GM21529 (cell line): ENCODE data around the gene TPCN1.

Experiments
- ATAC-seq: cut with Tn5 transposase; IDR thresholded peaks from one replicate; pipeline ENCODE4 v1.9.1; 2021; ENCODE audit not compliant: unreplicated experiment

TPCN1 gene

GRCh38 chr12:113239811-113240331, 18.6 kb downstream of the TPCN1 start:
- no peak for ATAC-seq

- ATAC-seq = no peak
These were observed 19.1 kb downstream of the TPCN1 start for GRCh38 chr12:113240395-113240794.

DNA sequence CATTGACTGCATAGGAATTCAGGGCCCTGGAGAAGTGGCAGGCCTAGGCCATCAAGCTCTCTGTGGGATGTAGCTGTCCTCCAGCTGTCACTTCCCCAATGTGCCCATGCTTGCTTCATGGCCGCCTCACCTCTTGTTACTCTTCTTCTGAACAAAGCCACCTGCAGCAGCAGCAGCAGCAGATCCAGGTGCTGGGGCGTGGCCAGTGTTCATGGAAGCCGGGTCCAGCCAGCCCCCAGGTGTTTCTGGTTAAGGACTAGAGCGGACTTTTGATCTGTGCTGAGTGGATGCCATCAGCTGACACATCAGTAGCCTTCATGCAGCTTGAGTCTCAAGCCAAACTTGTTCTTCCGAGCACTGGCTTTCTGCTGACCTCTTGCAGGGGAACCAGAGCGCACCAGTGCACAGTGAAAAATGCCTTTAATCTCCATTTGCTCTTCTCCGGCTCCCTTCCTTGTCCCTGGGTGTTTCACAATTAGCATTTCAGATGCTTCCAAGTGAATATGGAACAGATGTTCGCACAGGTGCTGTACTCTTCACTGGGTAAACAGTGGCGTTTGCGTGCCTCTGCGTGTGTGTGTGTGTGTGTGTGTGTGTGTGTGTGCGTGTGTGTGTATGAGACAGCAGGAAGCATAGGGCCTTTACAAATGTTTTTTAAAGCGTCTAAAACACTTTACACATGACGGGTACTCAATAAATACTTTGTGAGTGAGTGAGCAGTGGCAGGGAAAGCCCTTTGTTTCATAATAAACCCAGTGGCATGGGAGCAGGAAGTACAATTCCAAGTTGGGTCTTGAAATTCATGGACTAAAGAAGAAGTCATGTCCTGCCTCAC, 20.1 kb downstream of the TPCN1 start:
- ATAC-seq = no peak

- no peak for ATAC-seq
These were observed 20.8 kb downstream of the TPCN1 start for GRCh38 chr12:113242026-113242418.

GRCh38 chr12:113242560-113242959, 21.3 kb downstream of the TPCN1 start:
- ATAC-seq = no peak

DNA sequence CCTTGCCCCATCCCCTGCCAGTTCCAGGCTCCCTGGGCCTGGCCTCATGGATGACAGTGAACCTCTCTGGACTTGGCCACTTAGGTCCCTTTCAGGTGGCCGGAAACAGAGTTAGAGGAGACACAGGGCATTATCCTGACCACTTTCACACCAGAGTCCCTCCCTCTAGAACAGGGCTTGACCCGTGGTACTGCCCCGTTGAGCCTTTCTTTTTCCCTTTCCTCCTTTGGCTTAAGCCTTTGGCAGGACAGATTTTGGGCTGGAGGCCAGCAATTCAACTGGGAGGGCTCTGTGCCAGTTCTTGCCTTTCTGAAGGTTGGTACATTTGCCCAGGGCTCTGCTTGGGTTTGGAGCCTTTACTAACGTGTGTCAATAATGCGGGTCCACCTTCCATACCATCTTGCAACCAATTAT, 22.8 kb downstream of the TPCN1 start:
- ATAC-seq = no peak

GRCh38 chr12:113244478-113244958, 23.3 kb downstream of the TPCN1 start:
- ATAC-seq = no peak

DNA sequence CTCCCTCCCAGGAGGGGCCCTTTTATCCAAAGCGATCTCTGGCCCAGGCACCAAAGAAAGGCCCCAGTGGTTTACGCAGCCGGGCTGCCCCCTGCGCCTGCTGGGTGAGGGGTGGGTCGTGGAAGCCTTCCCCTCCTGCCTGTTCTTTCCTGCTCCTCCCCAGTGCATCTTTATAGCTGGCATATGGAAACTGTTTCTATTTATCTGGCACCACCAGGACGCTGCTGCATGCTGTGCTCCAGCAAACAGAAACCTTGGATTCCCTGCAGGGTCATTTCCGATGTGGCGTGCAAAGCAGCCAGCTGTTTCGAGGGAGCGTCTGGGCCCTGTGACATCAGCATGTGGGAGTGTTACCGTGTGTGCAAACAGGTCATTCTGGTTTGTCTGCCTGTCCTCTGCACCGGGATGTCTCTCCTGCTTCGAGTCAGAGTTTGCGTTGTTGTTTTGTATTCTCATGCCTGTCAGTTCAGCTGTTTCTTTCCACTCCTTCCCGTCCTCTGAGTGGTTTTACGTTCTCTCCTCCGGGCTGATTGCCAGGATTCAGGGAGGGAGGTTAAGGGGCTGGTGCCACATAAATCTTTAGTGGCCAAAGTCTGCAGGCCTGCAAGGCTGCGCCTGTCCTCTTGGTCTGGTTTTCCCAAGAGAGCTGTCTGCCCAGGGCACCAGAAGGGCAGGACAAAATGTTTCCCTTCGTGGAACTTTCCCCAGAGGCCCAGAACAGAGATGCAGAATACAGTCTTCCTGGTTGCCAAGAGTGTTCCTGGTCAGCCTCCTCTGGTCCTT, 24.6 kb downstream of the TPCN1 start:
- no peak for ATAC-seq

DNA sequence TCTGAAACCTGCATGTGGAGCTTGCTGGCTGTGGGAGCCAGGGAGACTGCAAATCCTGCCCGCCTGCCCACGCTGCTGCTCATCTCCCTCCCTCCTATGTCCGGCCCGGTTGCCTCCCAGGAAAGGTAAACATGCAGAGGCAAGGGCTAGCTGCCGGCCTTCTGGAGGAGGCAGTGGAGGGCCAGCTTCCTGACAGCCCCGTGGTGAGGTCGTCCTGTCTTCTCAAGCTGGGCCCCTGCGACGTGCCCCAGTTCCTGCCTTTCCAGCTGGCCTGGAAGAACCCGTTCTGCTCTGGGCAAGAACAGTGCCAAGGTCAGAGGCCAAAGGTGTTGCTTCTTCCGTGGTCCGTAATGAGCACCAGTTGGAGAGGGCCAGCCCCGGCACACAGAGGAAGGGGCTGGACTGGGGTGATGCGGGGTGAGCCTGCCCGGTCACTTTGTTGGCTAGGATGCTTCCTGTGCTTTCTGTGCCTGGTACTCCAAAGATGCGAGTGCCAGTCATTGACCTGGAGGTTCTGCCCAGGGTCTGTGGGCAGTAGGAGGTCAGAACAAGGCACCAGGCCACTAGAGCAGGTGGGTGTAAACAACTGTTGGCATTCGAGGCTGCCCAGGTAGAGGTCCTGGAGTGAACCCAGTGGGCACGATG, 25.3 kb downstream of the TPCN1 start:
- ATAC-seq = no peak

GRCh38 chr12:113247123-113248050, 26.1 kb downstream of the TPCN1 start:
- ATAC-seq = no peak

DNA sequence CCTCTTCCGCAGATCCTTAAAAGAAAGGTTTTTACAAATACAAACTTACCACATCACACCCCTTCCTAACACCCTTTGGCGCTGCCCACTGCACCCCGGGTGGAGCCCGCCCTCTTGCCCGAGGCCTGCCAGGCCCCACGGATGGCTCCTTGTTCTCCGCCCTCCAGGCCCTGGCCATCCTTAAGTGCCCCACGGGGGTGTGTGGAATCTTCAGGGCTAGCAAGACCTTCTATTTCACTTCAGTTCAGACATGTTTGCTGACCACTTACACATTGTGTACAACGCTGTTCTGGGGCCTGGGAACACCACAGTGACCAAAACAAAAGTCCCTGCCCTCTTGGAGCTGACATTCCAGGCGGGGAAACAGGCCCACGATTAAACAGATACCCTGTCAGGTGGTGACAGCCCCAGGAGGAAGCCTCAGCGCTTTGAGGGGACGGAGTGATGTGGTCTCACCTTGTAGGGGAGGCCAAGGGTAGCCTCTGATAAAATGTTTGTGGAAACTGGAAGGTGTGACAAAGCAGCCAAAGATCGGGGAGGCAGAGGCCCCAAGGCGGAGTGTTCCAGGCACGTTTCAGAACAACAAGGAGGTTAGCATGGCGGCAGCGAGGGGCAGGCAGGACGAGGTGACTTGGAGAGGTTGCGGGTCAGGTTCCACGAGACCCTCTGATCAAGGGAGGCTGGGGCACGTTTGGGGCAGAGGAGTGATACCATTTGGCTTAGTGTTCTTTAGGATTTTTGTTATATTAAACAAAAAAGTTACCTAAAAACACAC, 27.0 kb downstream of the TPCN1 start:
- no peak for ATAC-seq

GRCh38 chr12:113248842-113249435, 27.7 kb downstream of the TPCN1 start:
- no peak for ATAC-seq

DNA sequence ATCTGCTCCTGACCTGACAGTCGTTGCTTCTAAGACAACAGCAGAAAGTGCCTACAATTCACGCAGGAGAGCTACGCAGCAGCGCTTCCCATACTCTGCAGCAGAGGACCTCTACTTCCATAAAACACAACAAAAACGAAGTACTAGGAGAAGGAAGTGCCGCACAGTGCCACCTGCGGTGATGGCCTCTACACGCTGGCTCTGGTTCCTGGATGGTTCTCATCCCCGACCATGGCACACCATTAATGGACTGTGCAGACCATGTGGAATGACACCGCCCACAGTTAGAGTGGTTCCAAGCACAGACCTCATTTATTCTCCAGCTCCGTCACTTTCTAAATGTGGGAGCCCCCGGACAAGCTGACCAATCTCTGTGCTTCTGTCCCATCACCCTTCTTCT, 28.3 kb downstream of the TPCN1 start:
- ATAC-seq = no peak

DNA sequence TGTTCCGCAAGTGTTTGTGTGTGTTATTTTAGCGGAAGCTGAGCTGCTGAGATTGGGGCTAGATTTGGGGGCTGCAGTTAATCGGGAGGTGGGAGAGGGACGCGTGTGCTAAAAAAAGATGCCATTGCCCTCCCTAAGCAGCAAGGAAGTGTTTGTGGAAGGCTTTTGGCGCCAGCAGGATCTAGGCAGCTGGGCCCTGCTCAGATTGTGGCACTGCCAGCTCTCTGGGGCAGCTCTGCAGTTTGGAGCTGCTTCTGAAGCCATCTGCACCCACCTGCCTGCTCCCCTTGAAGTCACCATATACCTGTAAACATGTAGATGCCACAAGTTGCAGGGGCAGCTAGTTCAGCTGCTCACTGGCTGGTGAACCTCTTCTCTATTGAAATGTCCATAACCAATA, 28.8 kb downstream of the TPCN1 start:
- ATAC-seq = no peak

GRCh38 chr12:113251404-113252070, 30.3 kb downstream of the TPCN1 start:
- no peak for ATAC-seq

DNA sequence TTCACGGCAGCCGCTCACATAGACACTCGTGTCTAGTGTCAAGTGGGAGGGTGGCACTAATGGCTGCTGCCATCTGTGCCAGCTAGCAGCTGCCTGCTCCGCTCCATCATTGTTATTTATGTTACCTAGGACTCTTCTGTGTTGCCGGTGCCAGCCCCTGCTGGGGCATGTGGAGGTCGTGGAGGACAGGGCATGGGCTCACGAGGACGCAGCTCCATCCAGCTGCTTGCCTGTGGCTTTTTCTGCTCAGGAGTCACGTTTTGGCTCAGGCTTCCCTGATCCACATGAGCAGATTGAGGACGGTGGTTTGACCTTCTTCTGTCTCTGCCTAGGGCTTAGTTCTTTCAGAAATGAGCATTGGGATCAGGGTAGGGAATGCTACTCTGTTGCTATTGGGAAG, 31.2 kb downstream of the TPCN1 start:
- no peak for ATAC-seq

- ATAC-seq = no peak
These were observed 32.4 kb downstream of the TPCN1 start for GRCh38 chr12:113253532-113254285.

GRCh38 chr12:113254298-113254697, 33.0 kb downstream of the TPCN1 start:
- no peak for ATAC-seq
